GM18502 (cell line): ENCODE data around the gene GADD45A.

Source experiments
- ATAC-seq: cut with Tn5 transposase; IDR thresholded peaks from one replicate; pipeline ENCODE4 v1.9.1; 2021; ENCODE audit warnings: mild to moderate bottlenecking; ENCODE audit not compliant: unreplicated experiment, poor library complexity

The GADD45A gene

DNA sequence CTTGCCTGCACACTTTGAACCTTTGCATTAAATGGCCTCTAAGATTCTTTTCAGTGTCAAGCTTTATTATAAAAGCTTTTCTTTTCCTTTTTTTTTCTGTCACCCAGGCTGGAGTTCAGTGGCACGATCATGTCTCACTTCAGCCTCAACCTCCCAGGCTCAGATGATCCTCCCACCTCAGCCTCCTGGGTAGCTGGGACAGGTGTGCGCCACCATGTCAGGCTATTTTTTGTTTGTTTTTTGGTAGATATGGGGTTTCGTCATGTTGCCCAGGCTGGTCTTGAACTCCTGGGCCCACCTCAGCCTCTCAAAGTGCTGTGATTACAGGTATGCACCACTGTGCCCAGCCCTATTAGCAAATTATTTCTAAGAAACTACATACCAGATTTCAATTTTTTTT, 52.9 kb downstream of the GADD45A start:
- no peak for ATAC-seq
